HCT116 (cell line): ENCODE measurements around the gene CFAP46. TPM values are rescaled to one million over a fixed set of nuclear protein-coding genes. Genes with fewer than 3 reads are reported as not detected.

Source experiments
- ATAC-seq: fragments of 200-7000 bp; cut with Tn5 transposase; 2 replicates; pipeline ENCODE4 v1.9.1; 2020; ENCODE audit warnings: mild to moderate bottlenecking, moderate library complexity
- BruUV-seq: library from RNA; stranded (reverse); fragments of 400-500 nt; replicated peaks from 2 replicates; lab custom pipeline; 2021; lab: Mats Ljungman, UMichigan
- CTCF ChIA-PET: fragments of 300-600 bp; sonication (Branson Sonifier 250); formaldehyde crosslinking; loops from one replicate; lab custom pipeline; 2021; ENCODE audit warnings: antibody characterized with exemption; lab: Charles Lee
- POLR2A ChIA-PET: fragments of 300-600, 350-600 bp; sonication (Branson Sonifier 250); formaldehyde crosslinking; loops from one replicate; lab custom pipeline; 2021; ENCODE audit warnings: antibody characterized with exemption; lab: Charles Lee
- RAD21 ChIA-PET, 2 experiments: fragments of 300-600 bp; sonication (Branson Sonifier 250); formaldehyde crosslinking; loops; one replicate each; lab custom pipeline; 2023; ENCODE audit warnings: low total read pairs in 2 of 2; ENCODE audit not compliant: uncharacterized antibody in 2 of 2, unreplicated experiment in 2 of 2, low non-redundant PET in 1 of 2; lab: Charles Lee
- DNase-seq: peaks from one replicate; pipeline ENCODE4 v3.0.0-alpha.2; 2010; ENCODE audit warnings: low read depth, low spot score
- H2AFZ ChIP-seq: fragments of 200-600 bp; shearing (Covaris generic), sonication (generic); 2 replicates; pipeline ENCODE4 v1.6.1; 2017; ENCODE audit warnings: low read depth, mixed run types, mixed read lengths, antibody characterized with exemption, low read length; ENCODE audit not compliant: poor library complexity, severe bottlenecking
- H3K27ac ChIP-seq: 2 replicates; pipeline ENCODE4 v1.5.1; 2012; ENCODE audit warnings: low read depth, low read length
- H3K27me3 ChIP-seq: fragments of 200-600 bp; sonication (generic); 2 replicates; pipeline ENCODE4 v1.6.1; 2016; ENCODE audit warnings: mixed run types, low read length, mixed read lengths; ENCODE audit not compliant: insufficient read depth
- H3K36me3 ChIP-seq, 2 experiments: fragments of 200-500 bp in 1 of 2; fragments of 200-600 bp in 1 of 2; sonication (Bioruptor generic) in 1 of 2; sonication (generic) in 1 of 2; 2 replicates each; pipeline versions ENCODE4 v1.5.1 to v1.6.1; 2014 to 2016; ENCODE audit warnings: low read length in 2 of 2, inconsistent platforms in 1 of 2, mixed read lengths in 1 of 2, mixed run types in 1 of 2; ENCODE audit not compliant: insufficient read depth in 2 of 2, control insufficient read depth in 1 of 2
- H3K4me1 ChIP-seq, 2 experiments: fragments of 200-600 bp in 1 of 2; sonication (generic) in 1 of 2; 2 replicates each; pipeline versions ENCODE4 v1.5.1 to v1.6.1; 2012 to 2017; ENCODE audit warnings: low read length in 2 of 2, inconsistent platforms in 1 of 2, mild to moderate bottlenecking in 1 of 2, mixed read lengths in 1 of 2, mixed run types in 1 of 2, moderate library complexity in 1 of 2; ENCODE audit not compliant: insufficient read depth in 2 of 2, control insufficient read depth in 1 of 2
- H3K4me2 ChIP-seq: fragments of 200-600 bp; sonication (generic); 2 replicates; pipeline ENCODE4 v1.6.1; 2017; ENCODE audit warnings: mixed run types, low read length, mixed read lengths
- H3K4me3 ChIP-seq, 2 experiments: fragments of 200-600 bp in 1 of 2; sonication (generic) in 1 of 2; replicated peaks in 1 of 2; 2 replicates each; pipeline ENCODE4 v1.5.1; 2011 to 2016; ENCODE audit warnings: low read length in 2 of 2, control low read depth in 1 of 2, low read depth in 1 of 2, mild to moderate bottlenecking in 1 of 2, mixed read lengths in 1 of 2, mixed run types in 1 of 2
- H3K79me2 ChIP-seq: fragments of 200-600 bp; sonication (generic); 2 replicates; pipeline ENCODE4 v1.6.1; 2017; ENCODE audit warnings: mild to moderate bottlenecking, mixed run types, low read length, moderate library complexity, mixed read lengths; ENCODE audit not compliant: insufficient read depth
- H3K9ac ChIP-seq: fragments of 200-600 bp; sonication (generic); 2 replicates; pipeline ENCODE4 v1.6.1; 2016; ENCODE audit warnings: low read length, mixed read lengths
- H3K9me2 ChIP-seq: fragments of 200-600 bp; sonication (generic), shearing (Covaris generic); 2 replicates; pipeline ENCODE4 v1.6.1; 2017; ENCODE audit warnings: mixed run types, mild to moderate bottlenecking, moderate library complexity; ENCODE audit not compliant: insufficient read depth
- H3K9me3 ChIP-seq, 2 experiments: fragments of 200-500 bp in 1 of 2; fragments of 200-600 bp in 1 of 2; sonication (Bioruptor generic) in 1 of 2; sonication (generic) in 1 of 2; 2 replicates each; pipeline ENCODE4 v1.6.1; 2014 to 2017; ENCODE audit warnings: low read length in 2 of 2, mixed read lengths in 2 of 2, inconsistent platforms in 1 of 2, low read depth in 1 of 2, mild to moderate bottlenecking in 1 of 2, mixed run types in 1 of 2, moderate library complexity in 1 of 2; ENCODE audit not compliant: control insufficient read depth in 1 of 2, insufficient read depth in 1 of 2
- H4K20me1 ChIP-seq: fragments of 200-600 bp; sonication (generic), shearing (Covaris generic); 2 replicates; pipeline ENCODE4 v1.6.1; 2017; ENCODE audit warnings: mixed run types, mild to moderate bottlenecking, moderate library complexity; ENCODE audit not compliant: insufficient read depth
- ATF3 ChIP-seq: IDR thresholded peaks from 2 replicates; pipeline ENCODE4 v1.6.1; 2012
- CBX3 ChIP-seq: IDR thresholded peaks from 2 replicates; pipeline ENCODE4 v1.6.1; 2012; ENCODE audit warnings: low read depth
- CEBPB ChIP-seq: IDR thresholded peaks from 2 replicates; pipeline ENCODE4 v1.6.1; 2012; ENCODE audit warnings: low read depth
- CTCF ChIP-seq, 3 experiments: fragments of 200-600 bp in 1 of 3; sonication (generic) in 1 of 3; IDR thresholded peaks in 2 of 3; conservative IDR thresholded peaks in 1 of 3; 2 replicates each; pipeline ENCODE4 v1.5.1; 2012 to 2017; ENCODE audit warnings: low read depth in 2 of 3, low read length in 2 of 3, antibody characterized with exemption in 1 of 3, borderline replicate concordance in 1 of 3, control low read depth in 1 of 3, mild to moderate bottlenecking in 1 of 3, mixed read lengths in 1 of 3, mixed run types in 1 of 3, moderate library complexity in 1 of 3; ENCODE audit not compliant: insufficient read depth in 1 of 3
- EGR1 ChIP-seq: IDR thresholded peaks from 2 replicates; pipeline ENCODE4 v1.6.1; 2012; ENCODE audit warnings: low read depth
- ELF1 ChIP-seq: IDR thresholded peaks from 2 replicates; pipeline ENCODE4 v1.6.1; 2012; ENCODE audit warnings: low read depth, borderline replicate concordance
- EZH2 ChIP-seq: fragments of 200-600 bp; sonication (generic); IDR thresholded peaks from 2 replicates; pipeline ENCODE4 v1.6.1; 2017; ENCODE audit warnings: antibody characterized with exemption, mixed run types
- EZH2phosphoT487 ChIP-seq: fragments of 200-600 bp; IDR thresholded peaks from 2 replicates; pipeline ENCODE4 v1.6.1; 2018; ENCODE audit warnings: antibody characterized with exemption, borderline replicate concordance
- FOSL1 ChIP-seq: IDR thresholded peaks from 2 replicates; pipeline ENCODE4 v1.6.1; 2012; ENCODE audit warnings: low read depth
- POLR2A ChIP-seq: IDR thresholded peaks from 2 replicates; pipeline ENCODE4 v1.7.0; 2011; ENCODE audit warnings: borderline replicate concordance; ENCODE audit not compliant: insufficient read depth, insufficient read length; ENCODE audit errors: extremely low read depth
- REST ChIP-seq: IDR thresholded peaks from 2 replicates; pipeline ENCODE4 v1.6.1; 2012; ENCODE audit warnings: low read depth
- SIN3A ChIP-seq: IDR thresholded peaks from 2 replicates; pipeline ENCODE4 v1.6.1; 2012; ENCODE audit warnings: low read depth
- SP1 ChIP-seq: IDR thresholded peaks from 2 replicates; pipeline ENCODE4 v1.6.1; 2012; ENCODE audit warnings: low read depth
- SRF ChIP-seq: IDR thresholded peaks from 2 replicates; pipeline ENCODE4 v1.6.1; 2012; ENCODE audit warnings: low read depth
- TCF7L2 ChIP-seq: IDR thresholded peaks from 2 replicates; pipeline ENCODE4 v1.7.0; 2011; ENCODE audit warnings: borderline replicate concordance, inconsistent platforms; ENCODE audit not compliant: insufficient read depth, insufficient read length; ENCODE audit errors: extremely low read depth
- YY1 ChIP-seq: IDR thresholded peaks from 2 replicates; pipeline ENCODE4 v1.6.1; 2011; ENCODE audit warnings: low read length, low read depth, moderate library complexity, mild to moderate bottlenecking; ENCODE audit not compliant: insufficient replicate concordance; ENCODE audit errors: extremely low read depth
- ZBTB33 ChIP-seq: IDR thresholded peaks from 2 replicates; pipeline ENCODE4 v1.6.1; 2011; ENCODE audit warnings: mild to moderate bottlenecking, low read length, moderate library complexity; ENCODE audit not compliant: insufficient replicate concordance; ENCODE audit errors: extremely low read depth
- ZNF274 ChIP-seq: fragments of 200-500 bp; sonication (Bioruptor generic); IDR thresholded peaks from 2 replicates; pipeline ENCODE4 v1.6.1; 2014; ENCODE audit warnings: mild to moderate bottlenecking, low read depth, low read length, inconsistent platforms
- intact Hi-C: fragments of 100-400 bp; cut with micrococcal nuclease; formaldehyde crosslinking; loops from 2 replicates; pipeline ENCODE4 v1.10.0; 2022
- total RNA-seq: library from RNA; stranded (reverse); gene quantifications from one replicate; pipeline ENCODE4 v1.2.1, GENCODE V29; 2021; ENCODE audit not compliant: unreplicated experiment

The CFAP46 gene
- total RNA-seq, 1 experiment from 2014 or later = 1.4 TPM

GRCh38 chr10:132842397-132842796, 100.0 kb downstream of the CFAP46 start:
- no peak for TF ChIP-seq REST
- no peak for TF ChIP-seq EZH2phosphoT487
- TF ChIP-seq EZH2 = no peak
- no peak for TF ChIP-seq ATF3
- no peak for TF ChIP-seq YY1
- TF ChIP-seq POLR2A = no peak
- no peak for TF ChIP-seq TCF7L2
- TF ChIP-seq SP1 = no peak
- no peak for TF ChIP-seq FOSL1
- TF ChIP-seq EGR1 = no peak
- no peak for TF ChIP-seq CBX3
- no peak for TF ChIP-seq ZBTB33
- no peak for TF ChIP-seq CTCF (IDR thresholded peaks at IDR 0.05 in 2 of 3, conservative IDR thresholded peaks at IDR 0.05 in 1 of 3; ENCODE audit: borderline replicate concordance in 1 of 3, insufficient read depth in 1 of 3, low read depth in 2 of 3, low read length in 2 of 3)
- no peak for TF ChIP-seq SRF
- TF ChIP-seq CEBPB = no peak
- TF ChIP-seq ZNF274 = no peak
- TF ChIP-seq ELF1 = no peak
- no peak for TF ChIP-seq SIN3A
- Histone ChIP-seq H3K4me2 (no peak overlapping the region), H3K9me3 (no peaks in the 10 kb centered on the region), H3K4me1 (no peaks in the 10 kb centered on the region), H3K36me3 (no peaks in the 10 kb centered on the region), H3K79me2 (no peaks in the 10 kb centered on the region), H3K9me2 (no peaks in the 10 kb centered on the region), H2AFZ (no peak overlapping the region), H3K4me3 (no peak overlapping the region), H4K20me1 (no peaks in the 10 kb centered on the region), H3K27ac (no peak overlapping the region), H3K27me3 (no peaks in the 10 kb centered on the region), H3K9ac (no peak overlapping the region)
- RAD21 ChIA-PET = no interaction called here
- CTCF ChIA-PET = no interaction called here
- ATAC-seq = no peak
- DNase-seq = no peak
- POLR2A ChIA-PET = no interaction called here
- no TSS peak for BruUV-seq
- intact Hi-C loops = no loop called here
